ENCODE data around the gene BST2.

DNA sequence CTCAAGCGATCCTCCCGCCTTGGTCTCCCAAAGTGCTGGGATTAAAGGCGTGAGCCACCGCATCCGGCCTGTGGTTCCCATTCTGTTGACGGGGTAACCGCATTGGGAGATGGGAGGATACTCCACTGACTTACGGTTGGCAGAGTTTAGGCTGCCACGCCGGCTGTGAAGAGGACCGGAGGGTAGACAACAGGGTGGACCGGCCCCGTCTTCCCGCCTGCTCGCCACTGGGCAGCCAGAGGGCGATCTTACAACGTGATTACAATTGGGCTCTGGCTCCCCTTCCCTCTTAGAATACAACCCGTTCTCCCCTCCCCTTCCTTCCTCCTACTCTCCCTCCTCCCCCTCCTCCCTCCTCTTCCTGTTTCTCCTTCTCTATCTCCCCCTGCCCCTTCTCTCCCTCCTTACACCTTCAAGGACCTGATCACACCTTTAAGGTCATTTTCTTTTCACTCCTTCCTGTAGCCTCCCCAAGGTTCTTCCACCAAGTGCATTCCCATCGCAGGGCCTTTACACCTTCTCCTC, 10.5 kb downstream of the BST2 start:
- TF ChIP-seq CTCF (IDR thresholded peaks at IDR 0.05; ENCODE audit: low read length) (peak; percentile 83), EZH2 (IDR thresholded peaks at IDR 0.05; ENCODE audit: borderline replicate concordance, low read length) (no peak)
